Glomerular visceral epithelial cell (primary cell): ENCODE measurements around the gene SERPINB4.

Experiments
- DNase-seq: peaks from one replicate; pipeline ENCODE4 v3.0.0-alpha.2; 2016; ENCODE audit errors: extremely low spot score

Gene SERPINB4

DNA sequence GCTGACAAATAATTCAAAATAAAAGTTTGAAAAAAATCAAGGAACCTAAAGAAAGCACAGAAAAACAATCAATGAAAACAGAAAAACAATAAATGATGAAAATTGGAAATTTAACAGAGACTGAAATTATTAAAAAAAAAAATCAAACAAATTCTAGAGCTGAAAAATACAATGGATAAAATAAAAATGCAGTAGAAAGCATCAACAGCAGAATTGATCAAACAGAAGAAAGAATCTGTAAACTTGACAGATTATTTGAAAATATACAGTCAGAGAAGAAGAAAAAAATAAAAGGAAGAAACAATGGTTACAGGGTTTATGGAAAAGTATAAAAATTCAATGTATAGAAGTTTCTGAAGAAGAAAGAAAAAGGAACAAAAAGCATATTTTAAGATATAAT is 16.2 kb downstream of the SERPINB4 start:
- no peak for DNase-seq

GRCh38 chr18:63626431-63626830 is 17.6 kb downstream of the SERPINB4 start:
- DNase-seq, result no peak

- no peak for DNase-seq
Measured at GRCh38 chr18:63624863-63625262, 19.2 kb downstream of the SERPINB4 start.

GRCh38 chr18:63619661-63620060 is 24.4 kb downstream of the SERPINB4 start:
- no peak for DNase-seq

- no peak for DNase-seq
Measured at GRCh38 chr18:63617915-63618234, 26.2 kb downstream of the SERPINB4 start.

DNA sequence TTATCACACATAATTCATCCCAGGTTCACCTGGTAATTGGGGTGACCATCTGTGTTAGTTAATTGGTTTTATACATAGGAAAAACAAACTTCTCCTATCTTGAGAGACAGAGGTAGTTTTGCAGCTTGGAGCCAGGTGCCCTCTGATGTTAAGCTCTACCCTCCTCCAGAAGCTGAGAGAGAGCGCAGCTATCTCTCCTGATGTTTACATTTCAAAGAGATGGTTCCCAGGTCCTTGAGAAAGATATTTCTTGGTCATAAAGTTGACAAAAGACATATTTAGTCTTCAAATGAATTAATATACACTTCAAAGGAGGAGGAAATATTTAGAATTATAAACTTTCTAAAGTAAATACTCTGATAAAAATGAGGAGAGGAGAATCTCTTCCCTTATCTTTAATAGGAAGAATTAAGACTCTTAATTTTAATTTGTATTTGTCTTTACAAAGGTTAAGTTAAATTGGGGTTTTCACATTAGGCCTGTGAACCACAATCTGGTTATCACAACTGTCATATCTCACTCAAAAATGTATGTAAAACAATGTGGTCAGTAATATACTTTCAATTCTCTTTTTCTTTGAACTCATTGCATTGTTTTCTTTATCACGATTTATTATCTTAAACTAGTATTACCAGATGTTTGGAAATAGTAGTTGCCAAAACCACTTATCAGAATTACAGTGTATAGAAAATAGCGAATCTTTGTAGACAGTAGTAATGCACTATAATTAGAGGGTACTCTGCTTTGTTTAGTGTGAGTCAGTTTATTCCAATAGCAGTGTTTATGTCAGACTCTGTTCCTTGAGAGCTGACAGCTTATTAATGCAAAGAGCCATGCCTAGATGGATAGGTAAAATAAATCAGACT is 26.8 kb downstream of the SERPINB4 start:
- DNase-seq, result no peak

DNA sequence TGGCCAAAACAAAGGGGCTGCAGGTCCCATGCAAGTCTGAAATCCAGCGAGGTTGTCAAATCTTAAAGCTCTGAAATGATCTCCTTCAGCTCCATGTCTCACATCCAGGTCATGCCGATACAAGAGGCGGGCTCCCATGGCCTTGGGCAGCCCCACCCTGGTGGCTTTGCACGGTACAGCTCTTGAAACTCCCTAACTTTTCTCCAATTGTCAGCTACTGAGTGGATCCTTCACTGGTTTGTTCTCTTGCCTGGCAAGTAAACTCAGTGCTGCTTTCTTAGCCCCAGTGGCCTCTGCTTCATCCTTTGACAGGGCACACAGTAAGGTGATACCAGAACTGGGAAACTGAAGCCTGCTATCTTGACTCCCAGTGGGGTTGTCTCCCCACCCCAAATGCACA is 30.6 kb downstream of the SERPINB4 start:
- no peak for DNase-seq

DNA sequence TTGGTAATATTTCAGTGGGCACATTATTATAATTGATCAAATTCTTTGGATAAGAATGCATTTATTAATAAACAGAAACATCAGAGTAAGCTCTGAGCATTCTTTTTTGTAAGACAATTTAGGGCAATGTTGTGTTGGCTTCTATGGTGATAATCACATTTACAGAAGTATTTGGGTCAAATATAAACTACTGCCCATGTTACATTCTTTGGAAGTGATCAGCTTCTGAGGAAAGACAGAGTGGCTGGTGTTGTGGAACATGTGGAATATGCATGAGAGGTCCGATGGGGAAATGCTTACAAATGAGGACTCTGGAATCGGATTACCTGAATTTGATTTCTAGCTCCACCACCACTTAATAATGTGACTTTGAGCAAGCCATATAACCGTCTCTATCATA is 37.5 kb downstream of the SERPINB4 start:
- no peak for DNase-seq

- peak; percentile 7 for DNase-seq
Measured at GRCh38 chr18:63604791-63605567, 39.1 kb downstream of the SERPINB4 start.

DNA sequence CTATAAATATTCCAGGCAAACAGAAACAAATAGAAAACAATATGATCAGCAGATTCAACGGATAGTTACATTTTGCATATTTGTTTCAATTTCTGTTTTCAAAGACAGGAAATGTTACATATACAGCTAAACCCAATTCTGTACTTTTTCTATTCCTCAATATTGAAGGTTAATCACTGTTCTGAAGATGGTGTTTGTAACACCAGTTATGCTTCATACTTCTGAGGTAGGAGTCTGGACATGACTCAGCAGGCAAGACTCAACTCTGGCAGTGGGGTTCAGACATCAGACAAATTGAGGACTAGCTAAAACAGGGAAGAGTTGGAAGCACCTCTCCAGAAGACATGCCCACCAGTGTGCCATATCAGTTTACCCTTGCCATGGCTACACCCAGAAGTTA is 40.3 kb downstream of the SERPINB4 start:
- DNase-seq, result no peak

- DNase-seq, result no peak
Measured at GRCh38 chr18:63603355-63603754, 40.7 kb downstream of the SERPINB4 start.

DNA sequence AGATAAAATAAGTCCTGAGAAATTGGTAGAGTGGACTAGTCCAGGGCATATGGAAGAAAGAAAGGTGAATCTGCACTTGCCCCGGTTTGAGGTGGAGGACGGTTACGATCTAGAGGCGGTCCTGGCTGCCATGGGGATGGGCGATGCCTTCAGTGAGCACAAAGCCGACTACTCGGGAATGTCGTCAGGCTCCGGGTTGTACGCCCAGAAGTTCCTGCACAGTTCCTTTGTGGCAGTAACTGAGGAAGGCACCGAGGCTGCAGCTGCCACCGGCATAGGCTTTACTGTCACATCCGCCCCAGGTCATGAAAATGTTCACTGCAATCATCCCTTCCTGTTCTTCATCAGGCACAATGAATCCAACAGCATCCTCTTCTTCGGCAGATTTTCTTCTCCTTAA is 47.1 kb downstream of the SERPINB4 start:
- no peak for DNase-seq

GRCh38 chr18:63592471-63592870 is 51.6 kb downstream of the SERPINB4 start:
- no peak for DNase-seq

DNA sequence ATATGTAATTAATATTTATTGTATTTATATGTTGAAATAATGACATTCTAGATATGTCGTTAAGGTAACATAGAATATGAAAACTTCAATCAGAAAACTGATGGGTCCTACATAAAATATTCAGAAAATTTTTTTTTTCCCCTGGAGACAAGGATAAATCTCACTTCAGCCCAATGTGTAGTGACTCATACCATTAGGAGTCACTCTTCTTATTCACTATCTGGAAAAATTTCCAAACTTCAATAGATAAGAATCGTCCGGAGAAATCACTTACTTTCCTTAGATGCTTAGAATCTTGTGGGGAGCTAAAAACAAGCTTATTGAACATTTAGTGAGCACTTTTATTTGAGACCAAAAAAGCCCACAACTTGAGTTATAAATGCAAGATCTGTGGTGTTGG is 52.3 kb downstream of the SERPINB4 start:
- DNase-seq, result no peak

GRCh38 chr18:63590966-63591695 is 52.9 kb downstream of the SERPINB4 start:
- no peak for DNase-seq

- DNase-seq, result no peak
Measured at GRCh38 chr18:63590373-63590772, 53.7 kb downstream of the SERPINB4 start.

GRCh38 chr18:63588909-63589308 is 55.1 kb downstream of the SERPINB4 start:
- DNase-seq, result no peak
